HL-60 (cell line): ENCODE results near the gene RGL1.
"Not testable (repeated sequence)": the region's sequence is repeated elsewhere in the genome, so short reads cannot be mapped to it uniquely, and the experiment has no call there.

Experiments
- DNase-seq, 2 experiments: peaks; one replicate each; pipeline ENCODE4 v3.0.0-alpha.2; 2010 to 2020; ENCODE audit warnings: low read depth in 1 of 2, low spot score in 1 of 2
- H3K27ac ChIP-seq: fragments of 250-450 bp; sonication (Bioruptor Pico); replicated peaks from 2 replicates; pipeline ENCODE4 v1.5.1; 2020; ENCODE audit warnings: mild to moderate bottlenecking, moderate library complexity
- H3K27me3 ChIP-seq: fragments of 250-450 bp; sonication (Bioruptor Pico); 2 replicates; pipeline ENCODE4 v1.5.1; 2021; ENCODE audit warnings: mild to moderate bottlenecking, moderate library complexity; ENCODE audit not compliant: insufficient read depth, poor library complexity, severe bottlenecking
- H3K4me3 ChIP-seq: replicated peaks from 2 replicates; pipeline ENCODE4 v1.5.1; 2011; ENCODE audit warnings: mild to moderate bottlenecking, control low read depth, low read length; ENCODE audit not compliant: insufficient read depth
- CTCF ChIP-seq: IDR thresholded peaks from one replicate; pipeline ENCODE4 v1.5.1; 2011; ENCODE audit warnings: low read length, control low read depth, inconsistent platforms; ENCODE audit not compliant: insufficient read depth
- GABPA ChIP-seq: IDR thresholded peaks from 2 replicates; pipeline ENCODE4 v1.6.1; 2012; ENCODE audit warnings: low read depth
- POLR2AphosphoS5 ChIP-seq: IDR thresholded peaks from 2 replicates; pipeline ENCODE4 v1.6.1; 2012; ENCODE audit warnings: low read depth
- REST ChIP-seq: IDR thresholded peaks from 2 replicates; pipeline ENCODE4 v1.6.1; 2012; ENCODE audit warnings: low read depth; ENCODE audit not compliant: insufficient replicate concordance
- SPI1 ChIP-seq: IDR thresholded peaks from 2 replicates; pipeline ENCODE4 v1.6.1; 2012; ENCODE audit warnings: low read depth, mild to moderate bottlenecking, borderline replicate concordance

RGL1 gene

GRCh38 chr1:183758913-183759312 is 46.0 kb upstream of the RGL1 start:
- Histone ChIP-seq H3K27me3 (no peaks in the 10 kb centered on the region), H3K27ac (no peak overlapping the region), H3K4me3 (no peak overlapping the region)
- TF ChIP-seq POLR2AphosphoS5 (no peak), REST (no peak), CTCF (no peak), GABPA (no peak), SPI1 (no peak)
- no peak for DNase-seq

- Histone ChIP-seq H3K27me3 (no peaks in the 10 kb centered on the region), H3K27ac (no peak overlapping the region), H3K4me3 (no peak overlapping the region)
- no peak for DNase-seq
- TF ChIP-seq REST (no peak), CTCF (no peak), SPI1 (no peak), GABPA (no peak), POLR2AphosphoS5 (no peak)
These were observed 44.3 kb upstream of the RGL1 start for GRCh38 chr1:183760661-183761060.

- DNase-seq = no peak
- H3K4me3 ChIP-seq = no peak overlapping the region
- no peak overlapping the region for H3K27ac ChIP-seq
- H3K27me3 ChIP-seq = no peaks in the 10 kb centered on the region
- TF ChIP-seq POLR2AphosphoS5 = no peak
- TF ChIP-seq REST = no peak
- TF ChIP-seq SPI1 = no peak
- TF ChIP-seq CTCF = no peak
- TF ChIP-seq GABPA = no peak
These were observed 43.0 kb upstream of the RGL1 start for GRCh38 chr1:183761871-183762270.

- H3K27me3 ChIP-seq, H3K27ac ChIP-seq, H3K4me3 ChIP-seq, DNase-seq: not testable (repeated sequence)
These were observed 42.1 kb upstream of the RGL1 start for GRCh38 chr1:183762856-183763255.
